OCI-LY1 (cell line): Measurements from ENCODE around the gene SSRP1.

ENCODE experiments used
- H2AFZ ChIP-seq: fragments of 200-600 bp; sonication (generic), shearing (Covaris generic); 2 replicates; pipeline ENCODE4 v1.6.0; 2014; ENCODE audit warnings: antibody characterized with exemption, mild to moderate bottlenecking, low read length
- H3F3A ChIP-seq: fragments of 200-600 bp; sonication (generic), shearing (Covaris generic); 2 replicates; pipeline ENCODE4 v1.6.0; 2014; ENCODE audit warnings: mild to moderate bottlenecking, antibody characterized with exemption, low read length, moderate library complexity; ENCODE audit not compliant: insufficient read depth
- H3K27ac ChIP-seq: fragments of 200-600 bp; sonication (generic); 2 replicates; pipeline ENCODE4 v1.5.1; 2014; ENCODE audit warnings: low read length, mixed run types, mild to moderate bottlenecking, low read depth; ENCODE audit not compliant: poor library complexity, severe bottlenecking
- H3K27me3 ChIP-seq: fragments of 200-600 bp; sonication (generic); 2 replicates; pipeline ENCODE4 v1.6.0; 2014; ENCODE audit warnings: antibody characterized with exemption, mild to moderate bottlenecking, low read length, moderate library complexity; ENCODE audit not compliant: insufficient read depth
- H3K36me3 ChIP-seq: fragments of 200-600 bp; sonication (generic); 2 replicates; pipeline ENCODE4 v1.6.1; 2014; ENCODE audit warnings: mild to moderate bottlenecking, antibody characterized with exemption, low read length, moderate library complexity, mixed read lengths; ENCODE audit not compliant: insufficient read depth
- H3K4me1 ChIP-seq: fragments of 200-600 bp; sonication (generic); 2 replicates; pipeline ENCODE4 v1.5.1; 2014; ENCODE audit warnings: mild to moderate bottlenecking, low read length, moderate library complexity; ENCODE audit not compliant: insufficient read depth, severe bottlenecking
- H3K4me2 ChIP-seq: fragments of 200-600 bp; sonication (generic), shearing (Covaris generic); 2 replicates; pipeline ENCODE4 v1.6.1; 2014; ENCODE audit warnings: low read length
- H3K4me3 ChIP-seq: fragments of 200-600 bp; sonication (generic); 2 replicates; pipeline ENCODE4 v1.5.1; 2014; ENCODE audit warnings: low read length, low read depth, mild to moderate bottlenecking, mixed read lengths; ENCODE audit not compliant: poor library complexity, severe bottlenecking
- H3K79me2 ChIP-seq: fragments of 200-600 bp; shearing (Covaris generic); 2 replicates; pipeline ENCODE4 v1.6.1; 2016; ENCODE audit warnings: mixed run types, low read length, mixed read lengths; ENCODE audit not compliant: insufficient read depth
- H3K9ac ChIP-seq: fragments of 200-600 bp; sonication (generic), shearing (Covaris generic); 2 replicates; pipeline ENCODE4 v1.6.1; 2014; ENCODE audit warnings: mild to moderate bottlenecking, low read length, mixed read lengths
- H3K9me2 ChIP-seq: fragments of 200-600 bp; sonication (generic), shearing (Covaris generic); 2 replicates; pipeline ENCODE4 v1.6.1; 2014; ENCODE audit warnings: low read depth, mild to moderate bottlenecking, low read length, mixed read lengths
- H3K9me3 ChIP-seq: fragments of 200-600 bp; shearing (Covaris generic); 2 replicates; pipeline ENCODE4 v1.6.1; 2014; ENCODE audit warnings: low read length, mixed read lengths
- H4K20me1 ChIP-seq: fragments of 200-600 bp; sonication (generic), shearing (Covaris generic); 2 replicates; pipeline ENCODE4 v1.6.0; 2016; ENCODE audit warnings: mild to moderate bottlenecking, low read length; ENCODE audit not compliant: insufficient read depth
- EZH2 ChIP-seq: fragments of 200-600 bp; sonication (generic), shearing (Covaris generic); IDR thresholded peaks from 2 replicates; pipeline ENCODE4 v1.8.0; 2017; ENCODE audit warnings: borderline replicate concordance, mixed run types, mild to moderate bottlenecking, antibody characterized with exemption, low read length, moderate library complexity, mixed read lengths
- TF ChIP-seq, protein P1 (sequence below): fragments of 200-600 bp; sonication (generic), shearing (Covaris generic); IDR thresholded peaks from 2 replicates; pipeline ENCODE4 v1.5.1; 2017; ENCODE audit warnings: mild to moderate bottlenecking, antibody characterized with exemption, low read length, moderate library complexity, mixed read lengths

The SSRP1 gene

DNA sequence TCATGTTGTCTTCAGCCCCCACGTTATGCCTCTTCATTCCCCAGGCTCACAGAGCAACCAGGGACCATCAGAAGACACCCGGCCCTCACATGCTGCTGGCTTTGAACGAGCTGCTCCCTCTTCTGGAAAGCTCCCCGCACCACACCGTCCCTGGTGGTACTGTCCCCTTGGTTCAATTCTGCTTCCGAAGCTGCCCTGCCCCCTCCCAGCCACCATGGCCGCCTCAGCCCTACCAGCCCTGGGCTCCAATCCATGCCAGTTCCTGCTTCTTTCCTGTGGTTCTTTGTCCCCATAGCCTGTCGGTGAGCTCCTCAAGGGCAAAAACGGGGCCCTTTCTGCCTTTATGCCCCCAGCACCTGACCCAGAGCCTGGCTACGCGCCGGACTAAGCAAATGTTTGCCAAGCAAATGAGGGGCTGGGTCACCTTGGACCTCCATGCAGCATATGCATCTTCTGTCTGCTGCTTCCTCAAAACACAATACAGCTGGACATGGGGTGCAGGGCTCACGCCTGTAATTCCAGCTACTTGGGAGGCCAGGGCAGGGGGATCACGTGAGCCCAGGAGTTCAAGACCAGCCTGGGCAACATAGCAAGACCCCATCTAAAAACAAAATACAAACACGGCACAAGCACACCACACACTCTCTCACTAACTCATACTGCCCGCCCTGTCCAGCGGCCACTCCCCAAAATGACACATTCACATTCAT is 32.3 kb downstream of the SSRP1 start:
- no peak overlapping the region for H3K9ac ChIP-seq
- no peaks in the 10 kb centered on the region for H3K79me2 ChIP-seq
- H3K4me2 ChIP-seq, result no peak overlapping the region
- no peaks in the 10 kb centered on the region for H3K4me1 ChIP-seq
- TF ChIP-seq EZH2, result no peak
- TF ChIP-seq, protein P1, sequence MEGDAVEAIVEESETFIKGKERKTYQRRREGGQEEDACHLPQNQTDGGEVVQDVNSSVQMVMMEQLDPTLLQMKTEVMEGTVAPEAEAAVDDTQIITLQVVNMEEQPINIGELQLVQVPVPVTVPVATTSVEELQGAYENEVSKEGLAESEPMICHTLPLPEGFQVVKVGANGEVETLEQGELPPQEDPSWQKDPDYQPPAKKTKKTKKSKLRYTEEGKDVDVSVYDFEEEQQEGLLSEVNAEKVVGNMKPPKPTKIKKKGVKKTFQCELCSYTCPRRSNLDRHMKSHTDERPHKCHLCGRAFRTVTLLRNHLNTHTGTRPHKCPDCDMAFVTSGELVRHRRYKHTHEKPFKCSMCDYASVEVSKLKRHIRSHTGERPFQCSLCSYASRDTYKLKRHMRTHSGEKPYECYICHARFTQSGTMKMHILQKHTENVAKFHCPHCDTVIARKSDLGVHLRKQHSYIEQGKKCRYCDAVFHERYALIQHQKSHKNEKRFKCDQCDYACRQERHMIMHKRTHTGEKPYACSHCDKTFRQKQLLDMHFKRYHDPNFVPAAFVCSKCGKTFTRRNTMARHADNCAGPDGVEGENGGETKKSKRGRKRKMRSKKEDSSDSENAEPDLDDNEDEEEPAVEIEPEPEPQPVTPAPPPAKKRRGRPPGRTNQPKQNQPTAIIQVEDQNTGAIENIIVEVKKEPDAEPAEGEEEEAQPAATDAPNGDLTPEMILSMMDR, result no peak
- no peaks in the 10 kb centered on the region for H3K27me3 ChIP-seq
- H2AFZ ChIP-seq, result no peak overlapping the region
- peaks cover 33% of the 10 kb centered on the region for H3K36me3 ChIP-seq
- no peaks in the 10 kb centered on the region for H3F3A ChIP-seq
- no peak overlapping the region for H3K4me3 ChIP-seq
- no peaks in the 10 kb centered on the region for H4K20me1 ChIP-seq
- no peaks in the 10 kb centered on the region; the same call in 1 of the 2 replicates for H3K9me3 ChIP-seq
- H3K9me2 ChIP-seq, result no peaks in the 10 kb centered on the region
- no peak overlapping the region for H3K27ac ChIP-seq

DNA sequence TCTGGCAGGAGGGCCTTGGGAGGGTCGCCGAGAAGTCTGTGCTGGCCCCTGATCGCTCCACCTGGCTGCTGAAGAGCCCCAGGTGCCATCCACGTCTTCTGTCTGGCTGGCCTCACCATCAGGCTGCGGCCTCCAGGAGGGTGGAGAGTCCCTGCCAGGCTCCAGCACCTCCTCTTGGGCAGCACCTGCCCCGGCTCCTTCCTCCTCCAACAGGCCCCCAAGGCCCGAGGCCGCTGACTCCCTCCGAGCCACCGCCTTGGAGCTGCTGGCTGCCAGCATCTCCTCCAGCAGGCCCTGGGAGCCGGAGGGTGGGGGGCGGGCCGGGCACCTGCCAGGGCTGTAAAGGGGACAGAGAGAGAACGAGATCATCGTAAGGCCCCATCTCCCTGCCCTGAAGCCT is 33.2 kb downstream of the SSRP1 start:
- Histone ChIP-seq H3K36me3 (peaks cover 33% of the 10 kb centered on the region), H3K9me2 (no peaks in the 10 kb centered on the region), H3K79me2 (no peaks in the 10 kb centered on the region), H2AFZ (no peak overlapping the region), H3K4me2 (no peak overlapping the region), H3K4me3 (no peak overlapping the region), H3K27ac (no peak overlapping the region), H3K9ac (no peak overlapping the region), H3F3A (no peaks in the 10 kb centered on the region), H3K4me1 (no peaks in the 10 kb centered on the region), H3K9me3 (no peaks in the 10 kb centered on the region; the same call in 1 of the 2 replicates), H4K20me1 (no peaks in the 10 kb centered on the region), H3K27me3 (no peaks in the 10 kb centered on the region)
- TF ChIP-seq EZH2, result no peak
- TF ChIP-seq, protein P1, result no peak

DNA sequence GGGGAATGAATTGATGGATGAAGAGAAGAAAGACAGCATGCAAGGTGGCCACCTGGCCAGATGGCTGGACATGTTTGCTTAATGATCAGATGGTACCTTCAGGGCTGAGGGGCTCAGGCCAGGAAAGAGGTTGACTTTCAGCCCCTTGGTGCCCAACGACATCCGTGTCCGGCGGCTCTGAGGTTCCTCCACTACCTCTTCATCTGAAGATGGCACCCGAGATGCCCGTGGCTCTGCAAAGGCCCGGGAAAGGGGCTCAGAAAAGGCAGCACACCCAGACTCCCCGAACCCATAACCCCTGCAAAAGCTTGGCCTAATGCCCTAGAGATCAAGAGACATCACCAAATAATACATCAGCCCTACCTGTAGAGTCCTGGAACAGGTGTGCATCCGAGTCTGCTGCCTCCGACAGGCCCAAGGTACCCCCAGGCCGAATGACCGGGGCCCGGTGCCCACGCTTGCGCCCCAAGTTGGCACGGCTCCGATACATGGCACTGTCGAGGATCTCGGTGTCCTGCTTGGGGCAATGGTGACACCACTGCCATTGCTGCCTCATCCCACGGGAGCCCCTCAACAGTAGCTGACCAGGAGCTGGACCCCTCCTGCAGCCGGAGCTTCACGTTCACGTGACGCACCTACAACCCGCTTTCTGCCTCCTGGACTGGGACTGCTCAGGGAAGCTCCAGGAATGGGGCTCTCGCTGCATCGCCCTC is 33.8 kb downstream of the SSRP1 start:
- Histone ChIP-seq H3F3A (no peaks in the 10 kb centered on the region), H3K4me2 (no peak overlapping the region), H3K9me3 (no peaks in the 10 kb centered on the region; the same call in 1 of the 2 replicates), H3K9me2 (no peaks in the 10 kb centered on the region), H3K4me3 (no peak overlapping the region), H3K4me1 (no peaks in the 10 kb centered on the region), H2AFZ (no peak overlapping the region), H3K36me3 (peaks cover 33% of the 10 kb centered on the region), H3K9ac (no peak overlapping the region), H3K79me2 (no peaks in the 10 kb centered on the region), H3K27me3 (no peaks in the 10 kb centered on the region), H4K20me1 (no peaks in the 10 kb centered on the region), H3K27ac (no peak overlapping the region)
- TF ChIP-seq EZH2, result no peak
- TF ChIP-seq, protein P1, result no peak
